Upper lobe of right lung (tissue), 1 donor: ENCODE measurements around the gene PAFAH1B2. TPM values are rescaled to one million over a fixed set of nuclear protein-coding genes. Genes with fewer than 3 reads are reported as not detected.

ENCODE experiments used
- ATAC-seq: fragments of 200-7000 bp; cut with Tn5 transposase; one replicate; pipeline ENCODE4 v1.9.1; 2020; ENCODE audit warnings: mild to moderate bottlenecking, moderate library complexity
- DNase-seq: peaks from one replicate; pipeline ENCODE4 v3.0.0-alpha.2; 2020
- H3K27ac ChIP-seq: fragments of 200-600 bp; one replicate; pipeline ENCODE4 v1.8.0; 2022
- H3K27me3 ChIP-seq: fragments of 200-600 bp; one replicate; pipeline ENCODE4 v1.8.0; 2022; ENCODE audit warnings: mild to moderate bottlenecking
- H3K36me3 ChIP-seq: fragments of 200-600 bp; one replicate; pipeline ENCODE4 v1.8.0; 2022
- H3K4me1 ChIP-seq: fragments of 200-600 bp; one replicate; pipeline ENCODE4 v1.8.0; 2022
- H3K4me3 ChIP-seq: fragments of 200-600 bp; one replicate; pipeline ENCODE4 v1.8.0; 2022; ENCODE audit warnings: mild to moderate bottlenecking
- H3K9me3 ChIP-seq: fragments of 200-600 bp; one replicate; pipeline ENCODE4 v1.8.0; 2022
- CTCF ChIP-seq: fragments of 200-600 bp; IDR thresholded peaks from one replicate; pipeline ENCODE4 v1.8.0; 2022; ENCODE audit warnings: antibody characterized with exemption
- intact Hi-C: fragments of 100-400 bp; cut with DNase I; formaldehyde crosslinking; loops from one replicate; pipeline ENCODE4 v1.11.0; 2022
- long read RNA-seq: library from polyadenylated mRNA; unstranded; transcript quantifications from one replicate; pipeline ENCODE4 v2.0.0, GENCODE V29; 2021
- total RNA-seq: library from RNA; stranded (reverse); fragmentation: NEBNext Ultra II Directional; extraction: Animal tissue kit (Norgen Biotek cat#: 25700); gene quantifications from one replicate; pipeline ENCODE4 v1.2.1, GENCODE V29; 2021
- donor health status: DM: no; HTN: yes; CAD: no; lungs with severe emphysema.

PAFAH1B2 gene, protein sequence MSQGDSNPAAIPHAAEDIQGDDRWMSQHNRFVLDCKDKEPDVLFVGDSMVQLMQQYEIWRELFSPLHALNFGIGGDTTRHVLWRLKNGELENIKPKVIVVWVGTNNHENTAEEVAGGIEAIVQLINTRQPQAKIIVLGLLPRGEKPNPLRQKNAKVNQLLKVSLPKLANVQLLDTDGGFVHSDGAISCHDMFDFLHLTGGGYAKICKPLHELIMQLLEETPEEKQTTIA
- total RNA-seq = 86.9 TPM
- long read RNA-seq, full-length matches to known transcripts = 20 of 27 reads
- long read RNA-seq, partial matches to known transcripts = 0 of 27 reads
- long read RNA-seq, other reads (novel, unspliced or antisense) = 7 of 27 reads

GRCh38 chr11:117143871-117144476, at the start of gene PAFAH1B2:
Gene PAFAH1B2, plus strand, starts transcription at chr11:117144287. Its CDS starts 8,161 bp downstream, at chr11:117152448.
- Histone ChIP-seq H3K36me3 (peaks cover 9% of the 10 kb centered on the region), H3K4me3 (peak within 1 kb of the TSS; percentile 97), H3K4me1 (peaks cover 30% of the 10 kb centered on the region), H3K27me3 (no peaks in the 10 kb centered on the region), H3K9me3 (no peaks in the 10 kb centered on the region), H3K27ac (peak within 1 kb of the TSS; percentile 90)
- no peak for TF ChIP-seq CTCF
- intact Hi-C loops = no loop called here
- DNase-seq (peak; percentile 98), ATAC-seq (peak; percentile 99)

DNA sequence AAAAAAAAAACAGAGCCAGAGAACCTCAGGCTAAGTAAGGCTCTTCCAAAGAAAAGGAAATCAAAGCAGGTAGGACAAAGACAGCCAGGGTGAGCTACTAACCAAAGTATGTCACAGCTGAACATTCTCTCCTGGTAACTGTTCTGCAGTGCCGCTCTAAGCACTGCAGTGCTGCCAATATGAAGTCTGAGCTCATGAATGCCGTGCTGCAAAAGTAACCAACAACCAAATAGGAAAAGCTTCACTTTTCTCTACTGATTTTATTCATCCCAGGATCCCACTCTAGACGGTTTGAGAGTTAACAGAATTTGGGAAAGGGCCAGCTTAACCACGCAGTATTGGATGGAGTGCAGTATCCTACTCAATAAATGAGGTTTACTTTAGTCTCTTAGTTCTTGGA, 49.3 kb upstream of the PAFAH1B2 start:
- Histone ChIP-seq H3K27me3 (no peaks in the 10 kb centered on the region), H3K27ac (no peak overlapping the region), H3K4me3 (no peak overlapping the region), H3K9me3 (no peaks in the 10 kb centered on the region), H3K36me3 (no peaks in the 10 kb centered on the region), H3K4me1 (peaks cover 35% of the 10 kb centered on the region)
- intact Hi-C loops = no loop called here
- DNase-seq (no peak), ATAC-seq (no peak)
- TF ChIP-seq CTCF = no peak

DNA sequence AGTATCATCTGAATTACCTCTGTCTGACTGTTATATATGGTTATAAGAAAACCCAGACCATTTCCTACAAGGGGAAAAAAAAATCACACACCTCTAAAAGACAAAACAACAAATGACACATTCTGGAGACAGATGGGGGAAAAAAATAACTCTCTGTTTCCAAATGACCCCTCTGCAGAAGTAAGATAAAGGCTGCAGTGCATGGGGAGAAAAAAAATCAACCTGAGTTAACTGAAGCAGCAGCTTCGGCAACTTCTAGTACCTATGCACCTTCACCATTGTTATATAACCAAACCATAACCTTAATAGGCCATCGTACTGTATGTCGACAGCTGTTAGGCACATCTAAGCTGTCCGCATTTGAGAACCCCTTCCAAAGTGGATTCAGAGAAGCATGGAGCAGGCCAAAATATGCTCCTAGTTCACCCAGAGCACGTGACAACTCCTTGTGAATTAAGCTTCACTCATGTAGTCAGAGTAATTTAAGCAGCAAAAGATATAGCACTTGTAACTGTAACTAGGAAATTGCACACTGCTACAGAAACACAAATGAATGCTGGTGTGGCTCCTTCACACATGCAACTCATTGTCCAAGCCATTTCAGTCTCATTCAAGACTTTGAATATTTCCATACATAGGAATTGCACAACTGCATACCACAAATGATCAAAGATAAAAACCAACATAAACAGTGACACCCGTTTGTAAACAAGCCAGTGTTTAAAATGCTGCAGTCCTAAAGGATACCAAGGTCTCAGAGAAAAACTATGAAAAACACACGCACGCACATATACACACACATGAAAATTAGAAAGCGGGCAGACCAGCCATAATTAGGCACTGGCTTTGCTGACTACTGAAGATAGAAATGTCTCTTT, 48.6 kb upstream of the PAFAH1B2 start:
- no peak for TF ChIP-seq CTCF
- Histone ChIP-seq H3K4me1 (peaks cover 35% of the 10 kb centered on the region), H3K36me3 (no peaks in the 10 kb centered on the region), H3K4me3 (peak overlapping the region; percentile 76), H3K9me3 (no peaks in the 10 kb centered on the region), H3K27me3 (no peaks in the 10 kb centered on the region), H3K27ac (peak overlapping the region; percentile 88)
- intact Hi-C loops = no loop called here
- DNase-seq (no peak), ATAC-seq (no peak)

DNA sequence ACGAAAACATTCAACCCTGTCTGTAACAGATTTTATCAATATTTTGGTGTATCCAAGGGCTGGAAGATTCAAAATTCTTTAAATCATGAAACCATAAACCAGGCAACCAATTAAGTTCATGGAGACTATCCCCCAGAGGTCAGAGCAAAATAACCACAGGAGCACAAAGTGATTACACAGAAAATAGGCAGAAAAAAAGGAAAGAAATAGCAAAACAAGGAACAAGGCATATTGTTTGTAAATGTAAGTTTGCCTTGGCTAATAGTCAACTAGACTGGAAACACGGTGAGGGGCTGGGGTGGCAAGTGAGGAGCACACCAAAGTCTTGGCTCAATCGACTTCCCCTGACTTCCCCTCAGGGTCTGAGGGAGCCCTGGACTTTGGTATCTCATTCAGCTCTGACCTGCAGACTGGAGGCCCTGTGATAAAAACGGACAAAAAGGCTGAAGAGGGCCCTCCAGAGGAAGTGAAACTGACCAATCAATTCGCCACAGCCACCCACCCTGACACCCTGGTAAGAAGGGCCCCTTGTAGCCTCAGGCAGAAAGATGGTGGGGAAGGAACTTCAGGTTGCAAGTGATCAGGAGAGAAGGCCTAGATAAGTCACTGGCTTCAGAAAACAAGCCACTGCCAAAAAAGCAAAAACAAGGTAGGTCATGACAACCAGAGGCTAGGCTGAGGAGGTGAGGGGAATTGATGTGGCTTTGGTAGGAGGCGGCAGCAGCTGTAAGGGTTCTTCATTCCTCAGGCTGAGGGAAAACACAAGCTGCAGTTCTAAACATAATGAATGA, 47.7 kb upstream of the PAFAH1B2 start:
- intact Hi-C loops = no loop called here
- H3K4me3 ChIP-seq = peak overlapping the region; percentile 76
- H3K27me3 ChIP-seq = no peaks in the 10 kb centered on the region
- DNase-seq (no peak), ATAC-seq (no peak)
- peak overlapping the region; percentile 88 for H3K27ac ChIP-seq
- no peak for TF ChIP-seq CTCF
- H3K9me3 ChIP-seq = no peaks in the 10 kb centered on the region
- no peaks in the 10 kb centered on the region for H3K36me3 ChIP-seq
- peaks cover 35% of the 10 kb centered on the region for H3K4me1 ChIP-seq

- Histone ChIP-seq H3K9me3 (no peaks in the 10 kb centered on the region), H3K4me1 (peaks cover 35% of the 10 kb centered on the region), H3K27ac (peak overlapping the region; percentile 88), H3K36me3 (no peaks in the 10 kb centered on the region), H3K4me3 (peak overlapping the region; percentile 76), H3K27me3 (no peaks in the 10 kb centered on the region)
- no peak for TF ChIP-seq CTCF
- DNase-seq (no peak), ATAC-seq (no peak)
- intact Hi-C loops = no loop called here
These were observed 47.1 kb upstream of the PAFAH1B2 start for GRCh38 chr11:117097014-117097388.
